IMR-90 (cell line): ENCODE measurements around the gene UGGT1. TPM values are rescaled to one million over a fixed set of nuclear protein-coding genes. Genes with fewer than 3 reads are reported as not detected.

Experiments used
- ATAC-seq: fragments of 200-7000 bp; cut with Tn5 transposase; 2 replicates; pipeline ENCODE4 v1.9.1; 2020; ENCODE audit warnings: low read depth, mild to moderate bottlenecking, moderate library complexity
- BruUV-seq: library from RNA; stranded (reverse); fragments of 400-500 nt; replicated peaks from 2 replicates; lab custom pipeline; 2021; lab: Mats Ljungman, UMichigan
- CTCF ChIA-PET: fragments of 300-600 bp; formaldehyde crosslinking; extraction: SDS; loops from one replicate; lab custom pipeline; 2021; ENCODE audit warnings: antibody characterized with exemption; lab: Yijun Ruan, JAX
- POLR2A ChIA-PET: fragments of 300-600 bp; sonication (Branson Sonifier 250); formaldehyde crosslinking; loops from one replicate; lab custom pipeline; 2022; ENCODE audit warnings: antibody characterized with exemption; ENCODE audit not compliant: unreplicated experiment; lab: Charles Lee
- DNase-seq: peaks from one replicate; pipeline ENCODE4 v3.0.0; 2013
- H2AFZ ChIP-seq: replicated peaks from 2 replicates; pipeline ENCODE3; 2013; ENCODE audit warnings: low read length, mild to moderate bottlenecking; ENCODE audit not compliant: poor library complexity
- H2AK5ac ChIP-seq: 2 replicates; pipeline ENCODE4 v1.6.1; 2013; ENCODE audit warnings: low read depth, low read length, inconsistent platforms
- H2AK9ac ChIP-seq: replicated peaks from 2 replicates; pipeline ENCODE3; 2013; ENCODE audit warnings: mild to moderate bottlenecking, low read depth, low read length, moderate library complexity; ENCODE audit not compliant: poor library complexity
- H2BK120ac ChIP-seq: 2 replicates; pipeline ENCODE4 v1.6.1; 2013; ENCODE audit warnings: low read depth, low read length, inconsistent platforms
- H2BK15ac ChIP-seq: 3 replicates; pipeline ENCODE4 v1.6.1; 2013; ENCODE audit warnings: low read depth, low read length, inconsistent platforms
- H2BK20ac ChIP-seq: 2 replicates; pipeline ENCODE4 v1.6.1; 2013; ENCODE audit warnings: low read depth, mild to moderate bottlenecking, inconsistent platforms, low read length, moderate library complexity
- H2BK5ac ChIP-seq: 2 replicates; pipeline ENCODE4 v1.6.1; 2013; ENCODE audit warnings: mild to moderate bottlenecking, low read depth, low read length, inconsistent platforms; ENCODE audit not compliant: poor library complexity, severe bottlenecking
- H3K14ac ChIP-seq: replicated peaks from 2 replicates; pipeline ENCODE4 v1.6.1; 2013; ENCODE audit warnings: low read depth, low read length, inconsistent platforms
- H3K18ac ChIP-seq: 2 replicates; pipeline ENCODE4 v1.6.1; 2013; ENCODE audit warnings: low read depth, low read length, control low read depth
- H3K23ac ChIP-seq: 2 replicates; pipeline ENCODE4 v1.6.1; 2013; ENCODE audit warnings: low read depth, low read length, inconsistent platforms
- H3K27ac ChIP-seq: 2 replicates; pipeline ENCODE4 v1.5.1; 2013; ENCODE audit warnings: mild to moderate bottlenecking, control low read depth, low read length; ENCODE audit not compliant: insufficient read depth
- H3K27me3 ChIP-seq: 2 replicates; pipeline ENCODE4 v1.6.1; 2013; ENCODE audit warnings: low read length; ENCODE audit not compliant: control insufficient read depth, insufficient read depth
- H3K36me3 ChIP-seq: 2 replicates; pipeline ENCODE4 v1.6.1; 2013; ENCODE audit warnings: low read length, mixed read lengths; ENCODE audit not compliant: control insufficient read depth, insufficient read depth
- H3K4ac ChIP-seq: 2 replicates; pipeline ENCODE4 v1.6.1; 2013; ENCODE audit warnings: low read depth, low read length, inconsistent platforms
- H3K4me1 ChIP-seq: 2 replicates; pipeline ENCODE4 v1.6.1; 2013; ENCODE audit warnings: low read length, mixed read lengths; ENCODE audit not compliant: control insufficient read depth, insufficient read depth
- H3K4me2 ChIP-seq: 2 replicates; pipeline ENCODE4 v1.6.1; 2013; ENCODE audit warnings: low read depth, mild to moderate bottlenecking, control low read depth, low read length, moderate library complexity
- H3K4me3 ChIP-seq: 2 replicates; pipeline ENCODE4 v1.5.1; 2013; ENCODE audit warnings: low read depth, mild to moderate bottlenecking, control low read depth, low read length, moderate library complexity; ENCODE audit not compliant: insufficient read depth
- H3K56ac ChIP-seq: 2 replicates; pipeline ENCODE4 v1.6.1; 2013; ENCODE audit warnings: low read length, inconsistent platforms; ENCODE audit not compliant: insufficient read depth; ENCODE audit errors: extremely low read depth
- H3K79me1 ChIP-seq, 2 experiments: 2 replicates each; pipeline ENCODE4 v1.6.1; 2013; ENCODE audit warnings: low read length in 2 of 2, inconsistent platforms in 1 of 2, low read depth in 1 of 2
- H3K9ac ChIP-seq: 2 replicates; pipeline ENCODE4 v1.6.1; 2013; ENCODE audit warnings: low read depth, low read length, control low read depth
- H3K9me1 ChIP-seq: 2 replicates; pipeline ENCODE4 v1.6.1; 2013; ENCODE audit warnings: low read length, inconsistent platforms; ENCODE audit not compliant: insufficient read depth
- H3K9me3 ChIP-seq: 2 replicates; pipeline ENCODE4 v1.6.1; 2013; ENCODE audit warnings: low read length; ENCODE audit not compliant: control insufficient read depth, insufficient read depth
- H4K20me1 ChIP-seq: 2 replicates; pipeline ENCODE4 v1.6.1; 2013; ENCODE audit warnings: low read length, inconsistent platforms; ENCODE audit not compliant: insufficient read depth
- H4K5ac ChIP-seq: 2 replicates; pipeline ENCODE4 v1.6.1; 2013; ENCODE audit warnings: mild to moderate bottlenecking, low read depth, low read length, control low read depth
- H4K8ac ChIP-seq, 2 experiments: 2 replicates each; pipeline ENCODE4 v1.6.1; 2013; ENCODE audit warnings: low read depth in 2 of 2, low read length in 2 of 2, control low read depth in 1 of 2, inconsistent platforms in 1 of 2
- H4K91ac ChIP-seq: 2 replicates; pipeline ENCODE4 v1.6.1; 2013; ENCODE audit warnings: low read depth, low read length, inconsistent platforms; ENCODE audit not compliant: insufficient read depth
- RAD21 ChIP-seq: IDR thresholded peaks from 2 replicates; pipeline ENCODE4 v1.6.1; 2012; ENCODE audit warnings: low read length, improper control_type of control experiment
- WGBS, 2 experiments: methylation state at CpG; one replicate each; pipeline versions ENCODE4 v1.1.5 to v1.1.7; 2013; ENCODE audit warnings: missing lambda C conversion rate in 2 of 2; ENCODE audit not compliant: insufficient read length in 1 of 2; ENCODE audit errors: extremely low coverage in 2 of 2; 5-methylcytosine and 5-hydroxymethylcytosine counted together
- dilution Hi-C: fragments of 300-500 bp; cut with HindIII; formaldehyde crosslinking; loops from one replicate; pipeline ENCODE4 v1.14.3; 2018; ENCODE audit warnings: low sequenced_read_pairs; ENCODE audit not compliant: unreplicated experiment
- in situ Hi-C: fragments of 300-500 bp; cut with MboI; formaldehyde crosslinking; loops from 3 replicates; pipeline ENCODE4 v1.14.3; 2019; ENCODE audit warnings: low sequenced_read_pairs, inconsistent platforms, mixed read lengths
- intact Hi-C: fragments of 100-400 bp; cut with micrococcal nuclease; formaldehyde crosslinking; loops from 2 replicates; pipeline ENCODE4 v1.10.0; 2022
- polyA plus RNA-seq, 3 experiments: library from polyadenylated mRNA; depleted of rRNA; stranded (reverse); fragments of >200 nt; gene quantifications; 2 replicates each; pipeline ENCODE4 v1.2.3, GENCODE V29; 2012; ENCODE audit warnings: low replicate concordance in 1 of 3
- total RNA-seq: library from RNA; depleted of rRNA; stranded (reverse); fragments of >200 nt; gene quantifications from 2 replicates; pipeline ENCODE4 v1.2.3, GENCODE V29; 2012

The UGGT1 gene
- total and polyA plus RNA-seq, 2 of the 4 experiments (the other 2 are of a cell fraction) = 26.1 to 71.3 TPM

- H2BK20ac ChIP-seq = no peak overlapping the region
These were observed 69.7 kb downstream of the UGGT1 start for GRCh38 chr2:128160616-128161275.

More at GRCh38 chr2:128160616-128161275, 69.7 kb downstream of the UGGT1 start:
- Histone ChIP-seq H3K18ac (no peak overlapping the region), H3K4me3 (no peak overlapping the region), H3K27ac (no peak overlapping the region), H2BK5ac (no peak overlapping the region), H3K9ac (no peak overlapping the region), H4K5ac (no peak overlapping the region), H3K79me1 (peaks cover 6 to 11% of the 10 kb centered on the region in 2 experiments; a peak in 2 of 4 replicates), H2BK120ac (no peak overlapping the region), H3K9me3 (no peaks in the 10 kb centered on the region), H3K4me1 (peaks cover 2% of the 10 kb centered on the region; the same call in 1 of the 2 replicates), H2AK5ac (no peak overlapping the region), H2AK9ac (no peak overlapping the region), H3K4ac (no peak overlapping the region), H2AFZ (no peak overlapping the region), H3K27me3 (no peaks in the 10 kb centered on the region), H2BK15ac (no peak overlapping the region), H4K91ac (no peak overlapping the region), H3K4me2 (no peak overlapping the region), H3K36me3 (peaks cover 28% of the 10 kb centered on the region), H3K23ac (no peak overlapping the region), H4K8ac (no peak overlapping the region), H3K56ac (no peak overlapping the region), H3K9me1 (0 out of 2 replicates have a peak, but pooled peaks cover 3% of the 10 kb centered on the region), H3K14ac (no peak overlapping the region), H4K20me1 (no peaks in the 10 kb centered on the region)
- no peak for ATAC-seq
- no TSS peak for BruUV-seq
- WGBS, 2 experiments = no CpG with 5 or more reads among the region's 9 CpGs
- in situ Hi-C loops = loop anchor here (25.0 kb wide), 1 partner anchor 1702 kb away; no protein-coding TSS in a partner anchor
- ChIA-PET CTCF (no interaction called here), POLR2A (no interaction called here)
- dilution Hi-C loops = no loop called here
- intact Hi-C loops = no loop called here
- TF ChIP-seq RAD21 = no peak
- no peak for DNase-seq
